HL-60/S4 treated with retinoic acid at 250 ng/mL for 4 days and 3 days (cell line): ENCODE results near the gene WRAP53.

Experiments
- in situ Hi-C: fragments of 300-500 bp; cut with MboI; formaldehyde crosslinking; loops from 2 replicates; pipeline ENCODE4 v1.7.0; 2022; ENCODE audit warnings: low sequenced_read_pairs

Gene WRAP53

DNA sequence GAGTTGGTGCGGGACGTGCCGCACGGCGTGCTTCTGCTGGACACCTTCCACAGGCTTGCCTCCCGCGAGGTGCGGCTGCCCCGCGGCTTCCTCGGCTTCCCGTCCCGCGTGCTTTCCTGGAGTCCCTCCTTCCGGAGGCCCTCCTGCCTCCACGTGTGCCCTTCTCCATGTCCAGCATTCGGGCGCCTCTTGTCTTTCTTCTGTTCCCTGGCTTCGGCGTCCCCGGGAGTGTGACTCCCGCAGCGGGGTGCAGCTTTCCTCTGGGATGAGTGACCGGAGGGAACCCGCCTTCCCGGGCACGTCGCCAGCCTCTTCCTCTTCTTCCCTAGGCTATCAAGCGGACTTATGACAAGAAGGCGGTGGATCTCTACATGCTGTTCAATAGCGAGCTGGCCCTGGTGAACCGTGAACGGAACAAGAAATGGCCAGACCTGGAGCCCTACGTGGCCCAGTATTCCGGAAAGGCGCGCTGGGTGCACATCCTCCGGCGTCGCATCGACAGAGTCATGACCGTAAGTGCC is 52.3 kb downstream of the WRAP53 start:
- in situ Hi-C loops, result no loop called here

DNA sequence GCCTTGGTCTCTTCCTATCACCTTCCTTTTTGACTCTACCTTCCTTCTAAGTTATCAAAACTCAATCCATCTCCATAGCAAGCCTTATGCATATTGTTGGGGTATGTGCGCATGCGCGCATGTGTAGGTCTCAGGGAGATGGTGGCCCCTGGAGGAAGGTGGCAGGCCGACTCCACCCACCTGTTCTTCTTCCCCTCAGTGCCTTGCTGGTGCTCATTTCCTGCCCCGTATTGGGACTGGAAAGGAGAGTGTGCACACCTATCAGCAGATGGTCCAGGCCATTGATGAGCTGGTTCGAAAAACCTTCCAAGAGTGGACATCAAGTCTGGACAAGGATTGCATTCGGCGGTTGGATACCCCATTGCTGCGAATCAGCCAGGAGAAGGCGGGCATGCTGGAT is 54.5 kb downstream of the WRAP53 start:
- in situ Hi-C loops, result no loop called here

DNA sequence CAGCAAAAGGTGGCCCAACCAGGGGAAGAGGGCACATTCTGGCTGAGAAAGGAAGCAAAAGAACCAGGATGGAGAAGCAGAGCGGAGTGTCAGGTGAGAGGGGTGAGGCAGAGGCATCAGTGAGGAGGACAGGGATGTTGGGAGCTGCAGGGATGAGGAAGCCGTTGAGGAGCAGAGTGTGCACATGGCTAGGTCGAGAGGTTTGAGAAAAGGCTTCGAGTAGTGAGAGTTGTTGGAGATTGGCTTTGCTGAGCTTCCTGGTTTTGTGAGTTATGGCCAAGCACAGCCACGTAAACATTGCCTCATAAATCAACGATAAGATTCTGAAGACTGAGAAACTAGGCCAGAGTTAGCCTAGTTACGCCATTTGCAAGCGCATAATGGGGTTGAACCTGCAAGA is 56.1 kb downstream of the WRAP53 start:
- in situ Hi-C loops, result no loop called here

DNA sequence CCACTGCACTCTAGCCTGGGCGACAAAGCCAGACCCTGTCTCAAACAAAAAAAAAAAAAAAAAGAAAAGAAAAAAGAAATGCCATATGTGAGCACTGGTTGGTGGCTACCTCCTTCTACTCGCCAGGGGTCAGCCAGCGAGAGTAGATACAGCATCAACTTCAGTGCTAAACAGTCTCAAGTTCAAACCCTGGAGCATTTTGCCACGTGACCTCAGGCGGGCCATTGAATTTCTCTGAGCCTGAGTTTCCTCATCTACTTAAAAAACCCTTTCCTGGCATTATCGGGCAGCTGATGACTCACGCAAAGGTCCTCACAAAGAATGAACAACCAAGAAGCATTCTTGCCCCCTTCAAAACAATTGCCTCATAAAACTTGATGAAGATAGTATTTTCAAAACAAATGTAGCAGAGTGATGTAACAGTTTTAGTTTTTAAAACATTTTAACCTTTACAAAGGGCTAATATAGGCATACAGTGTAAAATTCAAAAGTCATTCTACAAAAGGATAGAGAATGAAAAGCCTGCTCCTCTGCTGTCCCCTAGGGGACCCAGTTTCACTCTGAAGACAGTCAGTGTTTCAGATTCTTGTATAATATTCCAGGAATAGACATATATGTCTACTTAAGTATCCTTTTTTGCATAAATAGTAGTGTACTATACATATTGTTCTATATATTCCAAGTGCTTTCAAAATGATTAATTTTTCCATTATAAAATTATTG is 57.6 kb downstream of the WRAP53 start:
- in situ Hi-C loops, result no loop called here

DNA sequence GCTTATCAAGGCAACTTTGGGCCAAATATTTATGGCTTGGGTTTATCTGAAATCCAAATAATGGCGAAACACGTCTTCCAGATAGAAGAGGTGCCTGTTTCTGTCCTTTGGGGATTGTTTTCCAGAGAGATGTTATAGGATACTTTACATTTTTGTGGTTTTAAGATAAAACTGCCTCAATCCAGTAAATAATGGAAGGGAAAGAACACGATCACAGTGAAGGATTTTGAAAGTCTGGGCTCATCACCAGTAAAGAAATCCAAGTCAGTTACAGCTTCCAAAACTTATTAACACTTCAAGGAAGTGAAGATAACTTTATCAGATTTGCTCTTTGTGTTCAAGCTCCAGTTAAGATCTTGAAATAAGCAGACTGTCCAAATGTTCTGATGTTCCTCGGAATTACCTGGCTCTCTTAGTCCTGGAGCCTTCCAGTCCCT is 59.4 kb downstream of the WRAP53 start:
- in situ Hi-C loops, result no loop called here

DNA sequence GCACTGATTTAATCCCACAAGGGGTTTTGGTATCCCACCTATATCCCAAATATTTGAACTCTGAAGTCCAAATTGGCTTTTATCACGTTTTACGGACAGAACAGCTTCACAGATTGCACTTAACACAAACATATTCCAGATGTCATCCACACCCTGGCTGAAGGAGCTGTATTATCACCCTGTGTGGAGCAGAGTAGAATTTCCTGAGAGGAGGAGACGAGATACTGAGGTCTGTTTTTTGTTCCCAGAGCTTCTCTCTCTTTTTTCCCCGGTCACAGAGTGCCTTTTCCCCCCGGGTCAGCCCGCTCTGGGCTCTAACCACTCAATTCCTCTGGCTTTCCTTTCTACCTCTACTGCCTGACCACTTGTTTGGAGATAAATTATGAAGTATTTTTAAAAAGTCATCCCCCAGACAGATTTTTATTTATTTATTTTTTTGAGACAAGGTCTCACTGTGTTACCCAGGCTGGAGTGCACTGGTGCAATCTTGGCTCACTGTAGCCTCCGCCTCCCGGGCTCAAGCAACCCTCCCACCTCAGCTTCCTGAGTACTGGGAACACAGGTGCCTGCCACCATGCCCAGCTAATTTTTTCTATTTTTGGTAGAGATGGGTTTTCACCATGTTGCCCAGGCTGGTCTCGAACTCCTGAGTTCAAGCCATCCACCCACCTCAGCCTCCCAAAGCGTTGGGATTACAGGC is 59.9 kb downstream of the WRAP53 start:
- in situ Hi-C loops, result no loop called here

DNA sequence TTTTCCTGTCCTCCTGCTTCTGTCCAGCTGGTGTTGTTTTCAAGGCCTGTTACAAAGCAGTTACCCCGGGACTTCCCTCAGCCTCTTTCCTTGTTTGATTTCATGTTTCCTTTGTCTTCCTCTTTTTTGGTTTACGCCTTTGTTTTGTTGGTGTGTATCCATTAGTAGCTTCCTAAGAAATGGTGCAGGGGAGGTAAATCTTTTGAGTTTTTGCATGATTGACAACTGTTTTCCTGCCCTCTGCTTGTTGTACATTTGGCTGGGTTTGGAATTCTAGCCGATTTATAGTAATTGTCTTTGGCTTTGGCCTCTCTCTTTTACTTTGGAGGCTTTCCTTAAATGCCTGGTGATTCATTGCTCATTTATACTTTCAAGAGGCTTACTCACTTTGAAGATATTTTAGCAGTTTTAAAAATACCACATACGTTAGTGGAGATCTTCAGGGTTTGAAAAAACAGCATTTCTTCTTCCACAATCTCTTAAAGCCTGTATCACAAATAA is 62.1 kb downstream of the WRAP53 start:
- in situ Hi-C loops, result no loop called here
